Ishikawa (cell line): ENCODE results near the gene ADAMTS4.

Experiments
- EP300 ChIP-seq: IDR thresholded peaks from 2 replicates; pipeline ENCODE4 v1.6.1; 2012; ENCODE audit warnings: borderline replicate concordance
- TAF1 ChIP-seq: IDR thresholded peaks from 2 replicates; pipeline ENCODE4 v1.6.1; 2012; ENCODE audit warnings: low read depth, mild to moderate bottlenecking

DNA sequence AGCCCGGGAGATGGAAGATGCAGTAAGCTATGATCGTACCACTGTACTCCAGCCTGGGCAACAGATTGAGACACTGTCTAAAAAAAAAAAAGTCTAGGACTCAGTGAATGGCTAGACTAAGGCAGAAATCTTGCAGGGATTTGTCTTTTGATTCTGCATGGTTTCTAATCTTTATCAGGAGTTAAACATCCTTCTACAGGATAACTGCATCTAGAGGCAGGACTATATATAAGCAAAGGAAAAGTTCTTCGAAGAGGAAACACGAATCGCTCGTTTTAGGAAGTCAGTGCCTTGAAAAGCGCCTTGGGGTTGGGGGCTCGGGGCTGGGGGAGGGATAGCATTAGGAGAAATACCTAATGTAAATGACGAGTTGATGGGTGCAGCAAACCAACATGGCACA, 45.7 kb downstream of the ADAMTS4 start:
- TF ChIP-seq TAF1 = no peak
- TF ChIP-seq EP300 = no peak
